Measurements from ENCODE around the gene ICA1. TPM values are rescaled to one million over a fixed set of nuclear protein-coding genes. Genes with fewer than 3 reads are reported as not detected.

ICA1 gene
- total RNA-seq, 1 experiment from 2014 or later = 66.4 TPM

- H3K36me3 Mint-ChIP-seq (ENCODE audit: insufficient read depth, unreplicated experiment) = no peaks in the 10 kb centered on the region
- no peak overlapping the region for H3K27ac Mint-ChIP-seq (ENCODE audit: unreplicated experiment)
- DNase-seq = no peak
- BruUV-seq (replicated peaks) = no TSS peak
- intact Hi-C loops (cut with micrococcal nuclease; ENCODE audit: unreplicated experiment) = no loop called here
- no peaks in the 10 kb centered on the region for H3K27me3 Mint-ChIP-seq (ENCODE audit: unreplicated experiment)
- H3K9me3 Mint-ChIP-seq (ENCODE audit: low read depth, unreplicated experiment) = no peaks in the 10 kb centered on the region
- H3K4me1 Mint-ChIP-seq (ENCODE audit: low read depth, unreplicated experiment) = no peaks in the 10 kb centered on the region
- no peak overlapping the region for H3K4me3 Mint-ChIP-seq (ENCODE audit: low read depth, unreplicated experiment)
- no peak for TF ChIP-seq CTCF (IDR thresholded peaks at IDR 0.05; ENCODE audit: unreplicated experiment)
- CTCF ChIA-PET = interaction anchor here (1.1 kb wide), 1 partner anchor 17 kb away, joined by 3 read pairs; no protein-coding TSS in a partner anchor
These were observed 86.0 kb downstream of the ICA1 start for GRCh38 chr7:8175929-8176369.

GRCh38 chr7:8172372-8173354 is 89.3 kb downstream of the ICA1 start:
- Mint-ChIP-seq H3K27ac (ENCODE audit: unreplicated experiment) (no peak overlapping the region), H3K4me3 (ENCODE audit: low read depth, unreplicated experiment) (no peak overlapping the region), H3K9me3 (ENCODE audit: low read depth, unreplicated experiment) (no peaks in the 10 kb centered on the region), H3K4me1 (ENCODE audit: low read depth, unreplicated experiment) (no peaks in the 10 kb centered on the region), H3K27me3 (ENCODE audit: unreplicated experiment) (no peaks in the 10 kb centered on the region), H3K36me3 (ENCODE audit: insufficient read depth, unreplicated experiment) (no peaks in the 10 kb centered on the region)
- TF ChIP-seq CTCF (IDR thresholded peaks at IDR 0.05; ENCODE audit: unreplicated experiment) = no peak
- DNase-seq = no peak
- CTCF ChIA-PET = interaction anchor here (0.6 kb wide), 1 partner anchor 48 kb away, joined by 3 read pairs; no protein-coding TSS in a partner anchor
- no TSS peak for BruUV-seq (replicated peaks)
- intact Hi-C loops (cut with micrococcal nuclease; ENCODE audit: unreplicated experiment) = no loop called here

GRCh38 chr7:8169171-8169570 is 92.8 kb downstream of the ICA1 start:
- Mint-ChIP-seq H3K4me3 (ENCODE audit: low read depth, unreplicated experiment) (no peak overlapping the region), H3K4me1 (ENCODE audit: low read depth, unreplicated experiment) (no peaks in the 10 kb centered on the region), H3K27me3 (ENCODE audit: unreplicated experiment) (no peaks in the 10 kb centered on the region), H3K36me3 (ENCODE audit: insufficient read depth, unreplicated experiment) (no peaks in the 10 kb centered on the region), H3K27ac (ENCODE audit: unreplicated experiment) (no peak overlapping the region), H3K9me3 (ENCODE audit: low read depth, unreplicated experiment) (no peaks in the 10 kb centered on the region)
- no TSS peak for BruUV-seq (replicated peaks)
- DNase-seq = no peak
- CTCF ChIA-PET = no interaction called here
- no peak for TF ChIP-seq CTCF (IDR thresholded peaks at IDR 0.05; ENCODE audit: unreplicated experiment)
- intact Hi-C loops (cut with micrococcal nuclease; ENCODE audit: unreplicated experiment) = no loop called here

GRCh38 chr7:8168336-8168735 is 93.6 kb downstream of the ICA1 start:
- Mint-ChIP-seq H3K36me3 (ENCODE audit: insufficient read depth, unreplicated experiment) (no peaks in the 10 kb centered on the region), H3K27ac (ENCODE audit: unreplicated experiment) (no peak overlapping the region), H3K4me1 (ENCODE audit: low read depth, unreplicated experiment) (no peaks in the 10 kb centered on the region), H3K27me3 (ENCODE audit: unreplicated experiment) (no peaks in the 10 kb centered on the region), H3K4me3 (ENCODE audit: low read depth, unreplicated experiment) (no peak overlapping the region), H3K9me3 (ENCODE audit: low read depth, unreplicated experiment) (no peaks in the 10 kb centered on the region)
- TF ChIP-seq CTCF (IDR thresholded peaks at IDR 0.05; ENCODE audit: unreplicated experiment) = no peak
- CTCF ChIA-PET = no interaction called here
- no TSS peak for BruUV-seq (replicated peaks)
- no peak for DNase-seq
- intact Hi-C loops (cut with micrococcal nuclease; ENCODE audit: unreplicated experiment) = no loop called here
